ENCODE data around the gene LRP2.

DNA sequence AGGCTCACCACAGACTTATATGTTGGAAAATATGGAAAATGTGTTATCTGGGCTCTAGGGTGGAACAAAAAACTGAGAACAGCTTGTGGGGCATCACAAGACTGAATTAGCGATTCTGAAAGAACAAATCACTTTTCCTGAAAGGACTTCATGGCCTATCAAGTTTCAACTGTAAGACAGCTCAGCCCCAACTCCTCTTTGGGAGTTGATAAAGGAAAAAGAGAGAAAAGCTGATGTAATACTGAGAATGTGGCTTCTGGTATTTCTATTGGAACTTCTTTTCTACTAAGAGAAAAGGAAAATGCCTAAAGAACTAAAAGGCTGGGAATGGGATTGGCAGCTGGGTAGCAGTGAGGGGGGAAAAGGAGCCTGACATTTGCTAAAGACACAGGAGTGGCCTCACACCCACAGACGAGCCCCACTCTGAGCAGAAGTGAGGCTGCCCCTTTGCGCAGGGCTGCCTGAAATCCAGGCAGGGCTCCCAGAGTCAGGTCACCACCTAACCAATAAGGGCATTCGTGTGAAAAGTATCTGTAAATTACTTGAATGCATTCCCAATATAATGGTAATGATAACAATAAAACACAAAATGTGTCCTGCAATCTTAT is 75.6 kb downstream of the LRP2 start:
- no peak for TF ChIP-seq POLR2A (IDR thresholded peaks at IDR 0.05)
- TF ChIP-seq, protein P1, sequence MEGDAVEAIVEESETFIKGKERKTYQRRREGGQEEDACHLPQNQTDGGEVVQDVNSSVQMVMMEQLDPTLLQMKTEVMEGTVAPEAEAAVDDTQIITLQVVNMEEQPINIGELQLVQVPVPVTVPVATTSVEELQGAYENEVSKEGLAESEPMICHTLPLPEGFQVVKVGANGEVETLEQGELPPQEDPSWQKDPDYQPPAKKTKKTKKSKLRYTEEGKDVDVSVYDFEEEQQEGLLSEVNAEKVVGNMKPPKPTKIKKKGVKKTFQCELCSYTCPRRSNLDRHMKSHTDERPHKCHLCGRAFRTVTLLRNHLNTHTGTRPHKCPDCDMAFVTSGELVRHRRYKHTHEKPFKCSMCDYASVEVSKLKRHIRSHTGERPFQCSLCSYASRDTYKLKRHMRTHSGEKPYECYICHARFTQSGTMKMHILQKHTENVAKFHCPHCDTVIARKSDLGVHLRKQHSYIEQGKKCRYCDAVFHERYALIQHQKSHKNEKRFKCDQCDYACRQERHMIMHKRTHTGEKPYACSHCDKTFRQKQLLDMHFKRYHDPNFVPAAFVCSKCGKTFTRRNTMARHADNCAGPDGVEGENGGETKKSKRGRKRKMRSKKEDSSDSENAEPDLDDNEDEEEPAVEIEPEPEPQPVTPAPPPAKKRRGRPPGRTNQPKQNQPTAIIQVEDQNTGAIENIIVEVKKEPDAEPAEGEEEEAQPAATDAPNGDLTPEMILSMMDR (IDR thresholded peaks at IDR 0.05): no peak

Measured in thyroid gland (tissue), 4 donors.